GM12878 (cell line): ENCODE results near the gene SEMA3B. TPM values are rescaled to one million over a fixed set of nuclear protein-coding genes. Genes with fewer than 3 reads are reported as not detected.

Source experiments
- ATAC-seq: fragments of 200-7000 bp; cut with Tn5 transposase; 3 replicates; pipeline ENCODE4 v1.9.1; 2020; ENCODE audit warnings: mild to moderate bottlenecking, moderate library complexity
- BruUV-seq: library from RNA; stranded (reverse); fragments of 400-500 nt; replicated peaks from 2 replicates; lab custom pipeline; 2021; lab: Mats Ljungman, UMichigan
- CTCF ChIA-PET: fragments of 300-600 bp; sonication (Branson Sonifier 250); formaldehyde crosslinking; extraction: SDS; loops from one replicate; lab custom pipeline; 2021; ENCODE audit warnings: inconsistent platforms; lab: Yijun Ruan, JAX
- POLR2A ChIA-PET: fragments of 350-600 bp; formaldehyde crosslinking; extraction: SDS; loops from one replicate; lab custom pipeline; 2021; ENCODE audit warnings: inconsistent platforms; lab: Charles Lee
- RAD21 ChIA-PET: fragments of 300-600 bp; sonication (Branson Sonifier 250); formaldehyde crosslinking; loops from one replicate; lab custom pipeline; 2023; ENCODE audit warnings: antibody characterized with exemption; ENCODE audit not compliant: unreplicated experiment; lab: Charles Lee
- SMC1A ChIA-PET: fragments of 300-600 bp; sonication (Branson Sonifier 250); formaldehyde crosslinking; loops from one replicate; lab custom pipeline; 2023; ENCODE audit not compliant: unreplicated experiment, uncharacterized antibody; lab: Charles Lee
- DNase-seq: peaks from one replicate; pipeline ENCODE4 v3.0.0-alpha.2; 2011; ENCODE audit warnings: low read depth, low spot score
- FAIRE-seq: peaks from 3 replicates; lab custom pipeline; 2011; peaks lifted over from hg19 to GRCh38; lab: Jason Lieb, UNC
- H2AFZ ChIP-seq: 2 replicates; pipeline ENCODE4 v1.6.0; 2011; ENCODE audit warnings: low read depth, low read length, control low read depth; ENCODE audit not compliant: control insufficient read depth
- H3K27ac ChIP-seq: 2 replicates; pipeline ENCODE4 v1.5.1; 2011; ENCODE audit warnings: control low read depth; ENCODE audit not compliant: control insufficient read depth, insufficient read depth
- H3K27me3 ChIP-seq, 2 experiments: replicated peaks in 1 of 2; 2 replicates each; pipeline versions ENCODE4 v1.6.0 to v1.6.1; 2011; ENCODE audit warnings: low read length in 1 of 2; ENCODE audit not compliant: control insufficient read depth in 2 of 2, insufficient read depth in 2 of 2
- H3K36me3 ChIP-seq, 2 experiments: 2 replicates each; pipeline ENCODE4 v1.5.1; 2011; ENCODE audit warnings: low read length in 1 of 2; ENCODE audit not compliant: control insufficient read depth in 2 of 2, insufficient read depth in 2 of 2
- H3K4me1 ChIP-seq: 2 replicates; pipeline ENCODE4 v1.6.1; 2011; ENCODE audit warnings: mild to moderate bottlenecking, low read length, moderate library complexity, mixed read lengths; ENCODE audit not compliant: control insufficient read depth, insufficient read depth
- H3K4me2 ChIP-seq: 2 replicates; pipeline ENCODE4 v1.6.0; 2011; ENCODE audit warnings: control low read depth; ENCODE audit not compliant: control insufficient read depth, insufficient read depth
- H3K4me3 ChIP-seq: fragments of 200-600 bp; sonication (generic); 2 replicates; pipeline ENCODE4 v1.5.1; 2016
- H3K79me2 ChIP-seq: 2 replicates; pipeline ENCODE4 v1.6.0; 2011; ENCODE audit warnings: low read length; ENCODE audit not compliant: control insufficient read depth, insufficient read depth
- H3K9ac ChIP-seq: 2 replicates; pipeline ENCODE4 v1.8.0; 2011; ENCODE audit warnings: low read length, control low read depth, mixed read lengths; ENCODE audit not compliant: control insufficient read depth, insufficient read depth
- H3K9me3 ChIP-seq: replicated peaks from 3 replicates; pipeline ENCODE4 v1.5.1; 2011; ENCODE audit warnings: mild to moderate bottlenecking, low read length; ENCODE audit not compliant: control insufficient read depth, insufficient read depth
- H4K20me1 ChIP-seq: 2 replicates; pipeline ENCODE4 v1.6.0; 2011; ENCODE audit not compliant: control insufficient read depth, insufficient read depth
- BACH1 ChIP-seq: fragments of 450-650 bp; IDR thresholded peaks from 2 replicates; pipeline ENCODE4 v1.6.1; 2017; ENCODE audit warnings: mild to moderate bottlenecking, borderline replicate concordance
- BCL11A ChIP-seq: IDR thresholded peaks from 2 replicates; pipeline ENCODE4 v1.6.1; 2011; ENCODE audit warnings: low read depth, low read length
- IKZF2 ChIP-seq, 2 experiments: fragments of 450-650 bp; IDR thresholded peaks; 2 replicates each; pipeline ENCODE4 v1.6.1; 2017; ENCODE audit warnings: mild to moderate bottlenecking in 2 of 2, moderate library complexity in 2 of 2
- MEF2A ChIP-seq: IDR thresholded peaks from 2 replicates; pipeline ENCODE4 v1.6.1; 2011; ENCODE audit warnings: low read depth, mild to moderate bottlenecking, low read length, moderate library complexity; ENCODE audit not compliant: insufficient read depth
- MTA3 ChIP-seq: IDR thresholded peaks from 2 replicates; pipeline ENCODE4 v1.6.1; 2012; ENCODE audit warnings: low read length, inconsistent platforms, borderline replicate concordance
- MYB ChIP-seq: fragments of 150-350 bp; IDR thresholded peaks from 2 replicates; pipeline ENCODE4 v1.6.1; 2014; ENCODE audit warnings: mild to moderate bottlenecking, low read depth, low read length, borderline replicate concordance
- NFIC ChIP-seq: IDR thresholded peaks from 2 replicates; pipeline ENCODE4 v1.6.1; 2012; ENCODE audit warnings: low read depth, mild to moderate bottlenecking, inconsistent platforms, low read length, moderate library complexity
- NR2C2 ChIP-seq: IDR thresholded peaks from 2 replicates; pipeline ENCODE4 v1.6.1; 2011; ENCODE audit warnings: borderline replicate concordance, low read depth; ENCODE audit not compliant: control insufficient read depth, insufficient read length
- SREBF1 ChIP-seq: IDR thresholded peaks from 2 replicates; pipeline ENCODE4 v1.6.1; 2012; ENCODE audit warnings: mild to moderate bottlenecking, low read length
- YBX1 ChIP-seq: fragments of 450-650 bp; IDR thresholded peaks from 2 replicates; pipeline ENCODE4 v1.6.1; 2016; ENCODE audit warnings: antibody characterized with exemption
- ZNF217 ChIP-seq: fragments of 450-650 bp; IDR thresholded peaks from 2 replicates; pipeline ENCODE4 v1.6.1; 2017; ENCODE audit warnings: antibody characterized with exemption, mild to moderate bottlenecking
- ZSCAN29 ChIP-seq: fragments of 450-650 bp; IDR thresholded peaks from 2 replicates; pipeline ENCODE4 v1.6.1; 2017; ENCODE audit warnings: mild to moderate bottlenecking, moderate library complexity
- WGBS: methylation state at CpG from one replicate; pipeline ENCODE4 v1.1.6; 2016; ENCODE audit warnings: low lambda C conversion rate; ENCODE audit not compliant: insufficient replicate concordance, insufficient coverage; ENCODE audit errors: missing lambda C conversion rate; 5-methylcytosine and 5-hydroxymethylcytosine counted together
- in situ Hi-C: fragments of 300-500 bp; cut with MboI; formaldehyde crosslinking; loops from 9 replicates; pipeline ENCODE4 v1.14.3; 2018; ENCODE audit warnings: mixed read lengths
- intact Hi-C: fragments of 100-400 bp; cut with micrococcal nuclease; formaldehyde crosslinking; loops from one replicate; pipeline ENCODE4 v1.14.2; 2022; ENCODE audit not compliant: unreplicated experiment
- polyA plus RNA-seq, 11 experiments: library from polyadenylated mRNA; depleted of rRNA in 4 of 11; unstranded in 6 of 11; stranded (reverse) in 5 of 11; fragments of >200 nt; fragmentation: Nextera tagmentation in 4 of 11; fragmentation: Illumina TruSeq in 1 of 11; extraction: Ambion mirVana in 4 of 11; extraction: Trizol in 1 of 11; gene quantifications; 1 replicate in 1 of 11; 2 replicates in 10 of 11; pipeline versions ENCODE4 v1.2.1 to v1.2.3, GENCODE V29; 2011 to 2016; ENCODE audit warnings: inconsistent platforms in 2 of 11, missing spikeins in 2 of 11, low read depth in 1 of 11
- total RNA-seq, 4 experiments: library from RNA; depleted of rRNA in 3 of 4; stranded (reverse); fragments of >200 nt in 3 of 4; fragmentation: Illumina TruSeq in 1 of 4; extraction: Trizol in 1 of 4; gene quantifications; 2 replicates each; pipeline versions ENCODE4 v1.2.1 to v1.2.3, GENCODE V29; 2013 to 2021
- TF ChIP-seq, protein P1 (sequence below): fragments of 450-650 bp; IDR thresholded peaks from 2 replicates; pipeline ENCODE4 v1.6.1; 2017; ENCODE audit warnings: mild to moderate bottlenecking, moderate library complexity
- TF ChIP-seq, protein P2 (sequence below): fragments of 450-650 bp; IDR thresholded peaks from 2 replicates; pipeline ENCODE4 v1.6.1; 2017; ENCODE audit warnings: low read depth, mild to moderate bottlenecking, moderate library complexity

SEMA3B gene
- total and polyA plus RNA-seq, 10 of the 15 experiments (the other 5 are each of a cell fraction or from before 2014, with no cell fraction given) = 0.06 to 0.59 (median 0.14) TPM; not detected in 2

DNA sequence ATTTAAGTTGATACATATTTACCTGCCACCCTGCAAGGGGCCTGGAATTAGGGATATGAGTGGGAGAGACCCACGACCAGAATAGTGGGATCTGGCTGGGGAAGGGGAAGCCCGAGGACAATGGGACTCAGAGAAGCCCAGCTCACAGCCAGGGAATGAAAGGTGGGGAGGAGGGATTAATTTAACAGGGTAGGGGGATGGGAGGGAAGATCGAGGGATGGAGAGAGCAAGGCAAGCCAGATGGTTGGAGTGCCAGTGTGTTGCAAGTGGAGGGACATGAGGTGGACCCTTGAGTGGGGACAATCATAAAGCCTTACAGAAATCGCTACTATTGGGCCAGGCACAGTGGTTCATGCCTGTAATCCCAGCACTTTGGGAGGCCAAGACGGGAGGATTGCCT, 37.4 kb upstream of the SEMA3B start:
- ChIA-PET RAD21 (interaction anchor here (1.4 kb wide), 1 partner anchor 105 kb away, joined by 3 read pairs; no protein-coding TSS in a partner anchor), CTCF (interaction anchor here (1.4 to 7.4 kb wide), 2 partner anchors 16 to 28 kb away, joined by 4 to 149 read pairs; no protein-coding TSS in a partner anchor), POLR2A (no interaction called here), SMC1A (no interaction called here)
- H3K79me2 ChIP-seq = peaks cover 6% of the 10 kb centered on the region
- H3K27me3 ChIP-seq = no peaks in the 10 kb centered on the region
- no peak overlapping the region for H3K4me2 ChIP-seq
- no peak for ATAC-seq
- no TSS peak for BruUV-seq
- H3K9ac ChIP-seq = no peak overlapping the region
- FAIRE-seq = no peak
- H3K4me1 ChIP-seq = peaks cover 25% of the 10 kb centered on the region
- H3K36me3 ChIP-seq = no peaks in the 10 kb centered on the region; a peak in 1 of 4 replicates
- H3K4me3 ChIP-seq = no peak overlapping the region
- TF ChIP-seq NFIC = no peak
- no peak for TF ChIP-seq MYB
- TF ChIP-seq BCL11A = no peak
- no peak for TF ChIP-seq NR2C2
- no peak for TF ChIP-seq YBX1
- TF ChIP-seq ZSCAN29 = no peak
- no peak for TF ChIP-seq BACH1
- no peak for TF ChIP-seq MEF2A
- TF ChIP-seq ZNF217 = no peak
- TF ChIP-seq SREBF1 = no peak
- TF ChIP-seq MTA3 = no peak
- TF ChIP-seq, protein P1, sequence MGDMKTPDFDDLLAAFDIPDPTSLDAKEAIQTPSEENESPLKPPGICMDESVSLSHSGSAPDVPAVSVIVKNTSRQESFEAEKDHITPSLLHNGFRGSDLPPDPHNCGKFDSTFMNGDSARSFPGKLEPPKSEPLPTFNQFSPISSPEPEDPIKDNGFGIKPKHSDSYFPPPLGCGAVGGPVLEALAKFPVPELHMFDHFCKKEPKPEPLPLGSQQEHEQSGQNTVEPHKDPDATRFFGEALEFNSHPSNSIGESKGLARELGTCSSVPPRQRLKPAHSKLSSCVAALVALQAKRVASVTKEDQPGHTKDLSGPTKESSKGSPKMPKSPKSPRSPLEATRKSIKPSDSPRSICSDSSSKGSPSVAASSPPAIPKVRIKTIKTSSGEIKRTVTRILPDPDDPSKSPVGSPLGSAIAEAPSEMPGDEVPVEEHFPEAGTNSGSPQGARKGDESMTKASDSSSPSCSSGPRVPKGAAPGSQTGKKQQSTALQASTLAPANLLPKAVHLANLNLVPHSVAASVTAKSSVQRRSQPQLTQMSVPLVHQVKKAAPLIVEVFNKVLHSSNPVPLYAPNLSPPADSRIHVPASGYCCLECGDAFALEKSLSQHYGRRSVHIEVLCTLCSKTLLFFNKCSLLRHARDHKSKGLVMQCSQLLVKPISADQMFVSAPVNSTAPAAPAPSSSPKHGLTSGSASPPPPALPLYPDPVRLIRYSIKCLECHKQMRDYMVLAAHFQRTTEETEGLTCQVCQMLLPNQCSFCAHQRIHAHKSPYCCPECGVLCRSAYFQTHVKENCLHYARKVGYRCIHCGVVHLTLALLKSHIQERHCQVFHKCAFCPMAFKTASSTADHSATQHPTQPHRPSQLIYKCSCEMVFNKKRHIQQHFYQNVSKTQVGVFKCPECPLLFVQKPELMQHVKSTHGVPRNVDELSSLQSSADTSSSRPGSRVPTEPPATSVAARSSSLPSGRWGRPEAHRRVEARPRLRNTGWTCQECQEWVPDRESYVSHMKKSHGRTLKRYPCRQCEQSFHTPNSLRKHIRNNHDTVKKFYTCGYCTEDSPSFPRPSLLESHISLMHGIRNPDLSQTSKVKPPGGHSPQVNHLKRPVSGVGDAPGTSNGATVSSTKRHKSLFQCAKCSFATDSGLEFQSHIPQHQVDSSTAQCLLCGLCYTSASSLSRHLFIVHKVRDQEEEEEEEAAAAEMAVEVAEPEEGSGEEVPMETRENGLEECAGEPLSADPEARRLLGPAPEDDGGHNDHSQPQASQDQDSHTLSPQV = no peak
- TF ChIP-seq IKZF2 (IDR thresholded peaks at IDR 0.05) = no peak
- TF ChIP-seq, protein P2, sequence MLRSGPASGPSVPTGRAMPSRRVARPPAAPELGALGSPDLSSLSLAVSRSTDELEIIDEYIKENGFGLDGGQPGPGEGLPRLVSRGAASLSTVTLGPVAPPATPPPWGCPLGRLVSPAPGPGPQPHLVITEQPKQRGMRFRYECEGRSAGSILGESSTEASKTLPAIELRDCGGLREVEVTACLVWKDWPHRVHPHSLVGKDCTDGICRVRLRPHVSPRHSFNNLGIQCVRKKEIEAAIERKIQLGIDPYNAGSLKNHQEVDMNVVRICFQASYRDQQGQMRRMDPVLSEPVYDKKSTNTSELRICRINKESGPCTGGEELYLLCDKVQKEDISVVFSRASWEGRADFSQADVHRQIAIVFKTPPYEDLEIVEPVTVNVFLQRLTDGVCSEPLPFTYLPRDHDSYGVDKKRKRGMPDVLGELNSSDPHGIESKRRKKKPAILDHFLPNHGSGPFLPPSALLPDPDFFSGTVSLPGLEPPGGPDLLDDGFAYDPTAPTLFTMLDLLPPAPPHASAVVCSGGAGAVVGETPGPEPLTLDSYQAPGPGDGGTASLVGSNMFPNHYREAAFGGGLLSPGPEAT = no peak
- intact Hi-C loops = no loop called here
- DNase-seq = no peak
- no peak overlapping the region for H3K27ac ChIP-seq
- in situ Hi-C loops = no loop called here
- 57% methylated on average over 5 of the region's 5 CpGs for WGBS
- H3K9me3 ChIP-seq = no peaks in the 10 kb centered on the region
- no peaks in the 10 kb centered on the region for H4K20me1 ChIP-seq
- H2AFZ ChIP-seq = no peak overlapping the region
